DOHH2 (cell line): ENCODE measurements around the gene FAM241A.

ENCODE experiments used
- H3F3A ChIP-seq: fragments of 200-600 bp; sonication (generic), shearing (Covaris generic); 2 replicates; pipeline ENCODE4 v1.6.0; 2016; ENCODE audit warnings: antibody characterized with exemption, mild to moderate bottlenecking; ENCODE audit not compliant: control insufficient read depth, insufficient read depth
- H3K27ac ChIP-seq: fragments of 200-600 bp; sonication (generic); 2 replicates; pipeline ENCODE4 v1.5.1; 2014; ENCODE audit warnings: low read depth, mild to moderate bottlenecking, low read length, moderate library complexity
- H3K27me3 ChIP-seq: fragments of 200-600 bp; sonication (generic); 2 replicates; pipeline ENCODE4 v1.6.1; 2014; ENCODE audit warnings: mild to moderate bottlenecking, low read length, mixed read lengths; ENCODE audit not compliant: control insufficient read depth
- H3K36me3 ChIP-seq: fragments of 200-600 bp; sonication (generic); 2 replicates; pipeline ENCODE4 v1.6.1; 2014; ENCODE audit warnings: mild to moderate bottlenecking, low read length, moderate library complexity, mixed read lengths; ENCODE audit not compliant: control insufficient read depth
- H3K4me1 ChIP-seq: fragments of 200-600 bp; sonication (generic); 2 replicates; pipeline ENCODE4 v1.6.1; 2014; ENCODE audit warnings: mild to moderate bottlenecking, low read length, mixed read lengths; ENCODE audit not compliant: control insufficient read depth
- H3K4me2 ChIP-seq: fragments of 200-600 bp; sonication (generic); 2 replicates; pipeline ENCODE4 v1.6.0; 2014; ENCODE audit warnings: mild to moderate bottlenecking, low read length, moderate library complexity
- H3K4me3 ChIP-seq: fragments of 200-600 bp; sonication (generic); 2 replicates; pipeline ENCODE4 v1.5.1; 2014; ENCODE audit warnings: mild to moderate bottlenecking, low read length, mixed read lengths
- H3K79me2 ChIP-seq: fragments of 200-600 bp; sonication (generic); 2 replicates; pipeline ENCODE4 v1.6.1; 2014; ENCODE audit warnings: mild to moderate bottlenecking, low read length, mixed read lengths; ENCODE audit not compliant: control insufficient read depth
- H3K9me2 ChIP-seq: fragments of 200-600 bp; sonication (generic); replicated peaks from 2 replicates; pipeline ENCODE4 v1.6.1; 2014; ENCODE audit warnings: mild to moderate bottlenecking, low read length, mixed read lengths; ENCODE audit not compliant: control insufficient read depth
- H3K9me3 ChIP-seq: fragments of 200-600 bp; sonication (generic); 2 replicates; pipeline ENCODE4 v1.6.1; 2014; ENCODE audit warnings: antibody characterized with exemption, low read length, mixed read lengths; ENCODE audit not compliant: control insufficient read depth, insufficient read depth
- H4K20me1 ChIP-seq: fragments of 200-600 bp; sonication (generic); 2 replicates; pipeline ENCODE4 v1.6.0; 2014; ENCODE audit warnings: low read depth, mild to moderate bottlenecking, antibody characterized with exemption, low read length, moderate library complexity; ENCODE audit not compliant: control insufficient read depth, insufficient read depth
- EZH2phosphoT487 ChIP-seq: fragments of 200-600 bp; sonication (generic); IDR thresholded peaks from 2 replicates; pipeline ENCODE4 v1.6.1; 2017; ENCODE audit warnings: borderline replicate concordance, mild to moderate bottlenecking, antibody characterized with exemption, low read length, moderate library complexity, mixed read lengths
- TF ChIP-seq, protein P1 (sequence below): fragments of 200-600 bp; sonication (generic); IDR thresholded peaks from one replicate; pipeline ENCODE4 v1.5.1; 2014; ENCODE audit warnings: antibody characterized with exemption, mild to moderate bottlenecking, low read depth, low read length; ENCODE audit not compliant: poor library complexity, severe bottlenecking

The FAM241A gene

GRCh38 chr4:112172180-112172579 is 26.9 kb downstream of the FAM241A start:
- Histone ChIP-seq H3K9me2 (no peaks in the 10 kb centered on the region), H3K79me2 (peaks cover 97% of the 10 kb centered on the region), H3K9me3 (no peaks in the 10 kb centered on the region), H3K27me3 (no peaks in the 10 kb centered on the region), H3K27ac (peak overlapping the region; percentile 94), H3K4me1 (peaks cover 100% of the 10 kb centered on the region), H4K20me1 (no peaks in the 10 kb centered on the region), H3F3A (peaks cover 29% of the 10 kb centered on the region), H3K36me3 (peaks cover 66% of the 10 kb centered on the region), H3K4me3 (peak overlapping the region; percentile 52), H3K4me2 (peak overlapping the region; percentile 64)
- TF ChIP-seq, protein P1, sequence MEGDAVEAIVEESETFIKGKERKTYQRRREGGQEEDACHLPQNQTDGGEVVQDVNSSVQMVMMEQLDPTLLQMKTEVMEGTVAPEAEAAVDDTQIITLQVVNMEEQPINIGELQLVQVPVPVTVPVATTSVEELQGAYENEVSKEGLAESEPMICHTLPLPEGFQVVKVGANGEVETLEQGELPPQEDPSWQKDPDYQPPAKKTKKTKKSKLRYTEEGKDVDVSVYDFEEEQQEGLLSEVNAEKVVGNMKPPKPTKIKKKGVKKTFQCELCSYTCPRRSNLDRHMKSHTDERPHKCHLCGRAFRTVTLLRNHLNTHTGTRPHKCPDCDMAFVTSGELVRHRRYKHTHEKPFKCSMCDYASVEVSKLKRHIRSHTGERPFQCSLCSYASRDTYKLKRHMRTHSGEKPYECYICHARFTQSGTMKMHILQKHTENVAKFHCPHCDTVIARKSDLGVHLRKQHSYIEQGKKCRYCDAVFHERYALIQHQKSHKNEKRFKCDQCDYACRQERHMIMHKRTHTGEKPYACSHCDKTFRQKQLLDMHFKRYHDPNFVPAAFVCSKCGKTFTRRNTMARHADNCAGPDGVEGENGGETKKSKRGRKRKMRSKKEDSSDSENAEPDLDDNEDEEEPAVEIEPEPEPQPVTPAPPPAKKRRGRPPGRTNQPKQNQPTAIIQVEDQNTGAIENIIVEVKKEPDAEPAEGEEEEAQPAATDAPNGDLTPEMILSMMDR = no peak
- TF ChIP-seq EZH2phosphoT487 = no peak

DNA sequence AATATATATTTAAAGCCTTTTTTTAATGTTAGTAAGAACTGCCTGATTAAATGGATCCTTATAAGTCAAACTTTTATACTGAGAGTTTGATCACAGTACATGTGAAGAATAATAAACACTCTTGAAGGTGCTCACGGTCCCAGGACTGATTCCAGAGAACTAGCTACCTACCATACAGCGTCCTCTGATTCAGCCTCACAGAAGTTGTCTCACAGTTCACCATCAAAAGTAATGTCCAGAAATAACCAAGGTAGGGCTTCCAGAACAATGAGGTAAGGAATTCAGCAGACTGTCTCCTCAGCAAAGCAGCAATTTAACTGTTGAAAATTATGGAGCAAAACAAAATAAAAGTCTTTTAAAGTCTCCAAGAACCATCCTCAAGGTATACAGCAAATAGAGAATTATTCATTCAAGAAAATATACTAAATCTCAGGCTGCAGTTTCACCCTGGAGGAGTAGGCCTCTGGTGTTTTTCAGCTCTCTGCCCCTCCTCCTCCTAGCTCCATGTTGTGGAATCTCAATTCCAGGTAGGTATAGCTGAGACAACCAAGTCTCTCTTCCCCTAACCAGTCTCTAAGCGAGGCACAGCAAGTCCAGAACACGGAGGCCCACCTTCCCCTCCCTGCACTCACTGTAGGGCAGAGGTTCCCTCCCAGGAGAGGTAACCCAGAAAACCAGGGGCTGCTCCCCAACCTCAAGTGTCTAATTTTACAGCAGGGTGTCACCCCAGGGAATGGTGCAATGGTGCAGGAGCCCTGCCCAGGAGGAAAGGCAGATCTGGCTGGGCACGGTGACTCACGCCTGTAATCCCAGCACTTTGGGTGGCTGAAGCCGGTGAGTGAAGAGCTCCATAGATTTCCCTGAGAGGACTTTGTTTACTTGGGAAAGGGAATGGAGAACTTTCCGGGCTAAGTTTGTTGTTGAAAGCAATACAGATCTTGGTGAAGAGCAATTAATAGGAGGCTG is 28.6 kb downstream of the FAM241A start:
- H3K27me3 ChIP-seq = no peaks in the 10 kb centered on the region
- peak overlapping the region; percentile 94 for H3K27ac ChIP-seq
- H3K4me2 ChIP-seq = peak overlapping the region; percentile 24
- peaks cover 67% of the 10 kb centered on the region for H3K36me3 ChIP-seq
- H3K4me3 ChIP-seq = no peak overlapping the region
- H3K9me2 ChIP-seq = no peaks in the 10 kb centered on the region
- H3K4me1 ChIP-seq = peaks cover 84% of the 10 kb centered on the region
- H4K20me1 ChIP-seq = no peaks in the 10 kb centered on the region
- no peaks in the 10 kb centered on the region for H3K9me3 ChIP-seq
- H3K79me2 ChIP-seq = peaks cover 97% of the 10 kb centered on the region
- no peak for TF ChIP-seq EZH2phosphoT487
- TF ChIP-seq, protein P1 = no peak
- peaks cover 19% of the 10 kb centered on the region for H3F3A ChIP-seq

DNA sequence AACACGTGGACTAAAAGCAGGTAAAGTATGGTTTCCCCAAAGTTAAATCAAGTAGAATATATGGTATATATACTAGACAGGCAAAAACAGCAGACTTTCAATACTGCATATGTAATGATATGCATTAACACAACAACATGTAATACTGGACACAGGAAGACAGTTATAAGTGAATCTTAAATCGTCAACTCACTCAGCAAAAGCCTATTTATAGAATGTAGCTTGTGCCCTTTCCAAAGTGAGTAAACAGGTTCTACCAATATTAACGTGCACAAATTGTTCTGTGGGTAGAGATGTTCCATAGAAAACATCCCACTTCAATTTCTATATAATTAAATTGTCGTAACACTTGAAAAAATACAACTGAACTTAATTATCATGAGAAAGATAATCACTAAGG is 30.6 kb downstream of the FAM241A start:
- peaks cover 85% of the 10 kb centered on the region for H3K79me2 ChIP-seq
- no peaks in the 10 kb centered on the region for H3K9me3 ChIP-seq
- H3K4me3 ChIP-seq = 0 out of 2 replicates have a peak overlapping the region, but pooled peaks have one; percentile 1
- peaks cover 64% of the 10 kb centered on the region for H3K4me1 ChIP-seq
- H3K27ac ChIP-seq = peak overlapping the region; percentile 94
- no peak for TF ChIP-seq EZH2phosphoT487
- TF ChIP-seq, protein P1 = no peak
- no peaks in the 10 kb centered on the region for H3K27me3 ChIP-seq
- H3K4me2 ChIP-seq = peak overlapping the region; percentile 24
- H3K9me2 ChIP-seq = no peaks in the 10 kb centered on the region
- H4K20me1 ChIP-seq = no peaks in the 10 kb centered on the region
- H3F3A ChIP-seq = peaks cover 14% of the 10 kb centered on the region
- H3K36me3 ChIP-seq = peaks cover 66% of the 10 kb centered on the region
